ENCODE data around the gene CGB2.
A peak's percentile ranks its signal among the peaks of the same experiment; 100 is the strongest.
"Not testable (repeated sequence)": the region's sequence is repeated elsewhere in the genome, so short reads cannot be mapped to it uniquely, and the experiment has no call there.

CGB2 gene

DNA sequence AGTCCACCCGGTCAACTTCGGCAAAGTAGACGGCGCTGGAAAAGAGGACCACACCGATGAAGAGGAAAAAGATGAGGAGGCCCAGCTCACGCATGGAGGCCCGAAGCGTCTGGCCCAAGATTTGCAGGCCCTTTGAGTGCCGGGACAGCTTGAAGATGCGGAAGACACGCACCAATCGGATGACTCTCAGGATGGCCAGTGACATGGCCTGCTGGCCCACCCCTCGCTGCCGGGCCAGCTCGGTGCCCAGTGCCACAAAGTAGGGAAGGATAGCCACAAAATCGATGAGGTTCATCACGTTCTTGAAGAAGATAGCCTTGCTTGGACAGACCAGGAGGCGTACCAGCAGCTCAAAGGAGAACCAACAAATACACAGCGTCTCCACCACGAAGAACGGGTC lies 38.7 kb downstream of the CGB2 start:
- DNase-seq = no peak

DNA sequence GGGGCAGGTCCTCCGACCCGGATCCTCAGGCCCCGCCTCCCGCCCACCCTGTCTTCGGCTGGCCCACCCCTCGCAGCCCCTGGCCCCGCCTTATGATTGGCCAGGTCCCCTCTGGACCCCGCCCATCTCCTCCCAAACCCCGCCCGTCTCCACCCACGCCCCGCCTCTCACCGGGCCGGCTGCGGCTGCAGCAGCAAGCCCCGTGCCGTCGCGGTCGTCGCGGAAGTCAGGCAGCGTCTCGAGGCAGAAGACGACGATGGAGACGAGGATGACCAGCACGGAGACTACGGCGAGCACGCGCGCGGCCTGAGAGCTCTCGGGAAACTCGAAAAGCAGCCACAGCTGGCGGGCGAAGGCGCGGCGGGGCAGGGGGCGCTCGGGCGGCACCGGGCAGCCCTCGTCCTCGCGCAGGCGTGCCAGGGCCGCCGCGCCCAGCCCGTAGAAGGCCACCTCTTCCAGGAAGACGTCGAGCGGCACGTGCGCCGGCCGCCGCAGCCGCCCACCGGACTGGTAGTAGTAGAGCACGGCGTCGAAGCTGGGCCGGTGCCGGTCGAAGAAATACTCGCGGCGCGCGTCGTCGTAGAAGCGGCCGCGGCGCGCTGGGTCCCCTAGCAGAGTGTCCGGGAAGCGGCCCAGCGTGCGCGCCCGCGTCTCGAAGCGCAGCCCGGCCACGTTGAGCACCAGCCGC lies 40.3 kb downstream of the CGB2 start:
- peak; percentile 30 for DNase-seq

DNA sequence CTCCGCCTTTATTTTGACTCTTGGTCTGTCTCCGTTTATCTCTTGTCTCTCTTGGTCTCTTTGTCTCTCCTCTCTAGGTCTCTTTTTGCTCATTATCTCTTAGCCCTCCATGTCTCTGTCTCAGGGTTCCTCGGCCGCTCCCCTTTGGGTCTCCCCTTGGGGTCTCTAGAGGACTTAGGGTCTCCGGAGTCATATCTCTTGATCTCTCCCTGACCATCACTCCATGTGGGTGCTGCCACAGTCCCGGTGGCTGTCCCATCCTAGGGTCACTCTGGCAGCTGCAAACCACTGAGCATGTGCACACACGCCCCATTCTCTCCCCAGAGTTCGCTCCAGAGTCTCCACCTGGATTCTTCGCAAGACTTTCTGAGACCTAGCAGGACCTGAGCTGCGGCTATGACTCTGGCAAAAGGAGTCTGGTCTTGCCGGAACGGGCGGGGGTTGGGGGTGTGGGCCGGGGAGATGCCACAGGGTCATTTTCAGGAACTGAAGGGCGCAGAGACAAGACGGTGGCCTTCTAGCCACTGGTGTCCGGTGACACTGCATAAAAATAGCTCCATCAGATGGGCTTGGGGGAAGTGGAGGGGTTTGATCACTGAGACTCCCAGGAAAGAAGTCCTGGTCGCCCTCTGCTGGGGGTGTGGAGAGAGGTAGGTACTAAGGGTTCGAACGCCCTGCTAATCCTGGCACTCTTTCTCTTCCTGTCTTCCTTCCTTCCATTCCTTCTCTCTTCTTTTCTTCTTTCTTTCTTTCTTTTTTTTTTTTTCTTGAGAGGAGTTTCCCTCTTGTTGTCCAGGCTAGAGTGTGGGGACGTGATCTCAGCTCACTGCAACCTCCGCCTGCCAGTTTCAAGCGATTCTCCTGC lies 42.1 kb downstream of the CGB2 start:
- DNase-seq = no peak

DNA sequence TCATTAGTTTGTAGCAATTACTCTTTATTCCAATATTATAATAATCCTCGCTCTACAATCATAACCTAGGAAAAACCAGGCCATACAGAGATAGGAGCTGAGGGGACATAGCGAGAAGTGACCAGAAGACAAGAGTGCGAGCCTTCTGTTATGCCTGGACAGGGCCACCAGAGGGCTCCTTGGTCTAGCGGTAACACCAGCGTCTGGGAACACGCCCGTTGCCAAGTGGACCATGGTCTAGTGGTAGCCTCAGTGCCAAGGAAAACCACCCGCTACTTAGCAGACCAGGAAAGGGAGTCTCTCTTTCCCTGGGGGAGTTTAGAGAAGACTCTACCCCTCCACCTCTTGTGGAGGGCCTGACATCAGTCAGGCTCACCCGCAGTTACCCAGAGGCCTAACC lies 43.2 kb downstream of the CGB2 start:
- DNase-seq = not testable (repeated sequence)

DNA sequence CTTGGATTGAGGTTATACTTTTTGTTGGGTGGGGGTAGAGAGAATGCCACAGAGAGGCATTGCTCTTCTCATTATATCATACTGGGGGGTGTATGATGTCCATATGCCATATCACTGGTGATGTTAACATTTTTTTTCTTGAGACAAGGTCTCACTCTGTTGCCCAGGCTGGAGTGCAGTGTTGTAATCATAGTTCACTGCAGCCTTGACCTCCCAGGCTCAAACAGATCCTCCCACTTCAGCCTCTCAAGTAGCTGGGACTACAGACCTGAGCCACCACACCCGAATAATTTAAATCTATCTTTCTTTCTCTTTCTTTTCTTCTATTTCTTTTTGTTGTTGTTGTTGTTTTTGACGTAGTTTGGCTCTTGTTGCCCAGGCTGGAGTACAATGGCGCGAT lies 48.7 kb downstream of the CGB2 start:
- no peak for DNase-seq

DNA sequence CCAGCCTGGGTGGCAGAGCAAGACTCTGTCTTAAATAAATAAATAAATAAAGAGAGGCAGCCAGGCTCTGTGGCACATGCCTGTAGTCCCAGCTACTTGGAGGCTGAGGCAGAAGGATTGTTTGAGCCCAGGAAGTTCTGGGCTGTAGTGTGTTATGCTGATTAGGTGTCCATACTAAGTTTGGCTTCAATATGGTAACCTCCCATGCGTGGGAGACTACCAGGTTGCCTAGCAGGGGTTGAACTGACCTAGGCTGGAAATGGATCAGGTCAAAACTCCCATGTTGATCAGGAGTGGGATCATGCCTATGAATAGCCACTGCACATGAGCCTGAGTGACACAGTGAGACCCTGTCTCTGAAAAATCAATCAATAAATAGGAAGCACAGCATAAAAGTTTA lies 49.6 kb downstream of the CGB2 start:
- DNase-seq = no peak
